T-helper 2 cell (primary cell): ENCODE measurements around the gene KCNJ15.

Experiments
- DNase-seq, 5 experiments: peaks; one replicate each; pipeline versions ENCODE4 v3.0.0 to v3.0.0-alpha.2; 2012 to 2022

The KCNJ15 gene

GRCh38 chr21:38327984-38328383 is 71.2 kb downstream of the KCNJ15 start:
- DNase-seq, result no peak

GRCh38 chr21:38329162-38329561 is 72.4 kb downstream of the KCNJ15 start:
- no peak for DNase-seq

DNA sequence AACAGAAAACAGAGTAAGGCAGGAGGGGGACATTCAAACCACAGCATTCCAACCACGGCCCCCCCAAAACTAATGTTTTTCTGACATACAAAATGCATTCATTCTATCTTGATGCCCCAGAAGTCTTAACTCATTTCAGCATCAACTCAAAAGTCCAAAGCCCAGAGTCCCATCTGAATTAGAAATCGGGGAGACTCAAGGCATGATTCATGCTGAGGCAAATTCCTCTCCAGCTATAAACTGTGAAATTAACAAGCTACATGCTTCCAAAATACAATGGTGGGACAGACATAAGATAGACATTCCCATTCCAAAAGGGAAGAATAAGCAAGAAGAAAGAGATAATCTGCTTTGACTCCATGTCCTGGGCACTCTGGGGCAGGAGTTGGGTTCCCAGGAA is 73.9 kb downstream of the KCNJ15 start:
- DNase-seq, result no peak

- no peak for DNase-seq
These were observed 76.8 kb downstream of the KCNJ15 start for GRCh38 chr21:38333301-38334272.

DNA sequence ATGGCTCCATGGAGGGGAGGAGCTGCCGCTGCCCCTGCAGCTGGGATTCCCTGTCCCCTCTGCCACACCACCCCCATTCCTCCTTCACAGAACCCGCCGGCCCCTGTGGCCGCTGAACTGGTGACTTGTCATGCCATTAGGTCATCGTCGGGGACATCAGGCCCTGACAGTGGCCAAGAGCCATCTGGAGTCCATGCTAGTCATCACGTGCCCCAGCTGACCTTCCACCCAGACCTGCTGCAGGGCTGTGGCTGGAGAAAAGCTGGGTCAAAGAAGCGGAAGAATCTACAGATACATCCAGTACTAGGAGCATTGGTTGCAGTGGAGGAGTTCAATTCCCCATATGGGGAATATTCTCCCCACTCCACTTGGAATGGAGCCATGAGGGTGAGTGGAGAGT is 78.1 kb downstream of the KCNJ15 start:
- DNase-seq, result no peak

DNA sequence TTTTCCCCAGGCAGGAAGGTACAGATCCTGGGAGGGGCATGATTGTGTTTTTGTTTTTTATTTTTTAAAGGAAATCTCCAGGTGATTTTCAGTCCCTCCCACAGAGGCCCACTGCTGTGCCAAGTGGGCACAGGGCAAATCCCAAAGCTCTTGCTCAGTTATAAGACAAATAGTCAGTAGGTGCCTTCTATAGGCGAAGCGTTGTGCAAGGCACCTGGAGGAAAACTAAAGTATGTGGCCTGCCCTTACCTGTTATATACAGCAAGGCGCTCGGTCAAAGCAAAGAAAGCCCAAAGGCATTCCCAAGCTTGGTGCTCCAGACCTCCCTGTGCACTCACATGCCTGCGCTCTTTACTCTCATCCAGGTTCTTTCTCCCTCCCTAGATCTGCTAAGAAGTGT is 81.0 kb downstream of the KCNJ15 start:
- DNase-seq, result no peak

- DNase-seq, result no peak
These were observed 83.3 kb downstream of the KCNJ15 start for GRCh38 chr21:38340131-38340530.

DNA sequence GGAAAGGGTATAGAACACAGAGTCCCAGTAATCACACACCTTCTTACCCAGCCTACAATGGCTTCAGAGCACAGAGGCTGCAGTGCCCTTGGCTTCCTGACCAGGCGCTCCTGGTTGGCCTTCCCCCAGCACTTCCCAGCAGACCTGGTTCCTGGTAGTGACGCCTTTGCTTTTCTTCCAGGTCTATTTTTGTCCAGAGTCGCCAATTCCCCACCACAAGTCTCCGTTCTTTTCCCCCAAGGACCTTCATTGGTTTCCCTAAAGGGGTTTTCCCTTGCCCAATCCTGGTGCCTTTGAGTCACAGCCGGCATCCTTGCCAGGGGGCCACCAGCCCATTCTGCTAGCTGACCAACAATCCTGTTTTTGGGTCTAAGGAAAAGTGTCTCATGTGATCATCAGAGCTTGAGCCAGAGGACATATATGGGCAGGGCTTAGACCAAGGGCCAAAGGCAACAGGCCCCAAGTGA is 84.8 kb downstream of the KCNJ15 start:
- no peak for DNase-seq

GRCh38 chr21:38342739-38343138 is 85.9 kb downstream of the KCNJ15 start:
- DNase-seq, result no peak

- no peak for DNase-seq
These were observed 86.9 kb downstream of the KCNJ15 start for GRCh38 chr21:38343691-38344090.

- no peak for DNase-seq
These were observed 89.5 kb downstream of the KCNJ15 start for GRCh38 chr21:38346286-38346685.

DNA sequence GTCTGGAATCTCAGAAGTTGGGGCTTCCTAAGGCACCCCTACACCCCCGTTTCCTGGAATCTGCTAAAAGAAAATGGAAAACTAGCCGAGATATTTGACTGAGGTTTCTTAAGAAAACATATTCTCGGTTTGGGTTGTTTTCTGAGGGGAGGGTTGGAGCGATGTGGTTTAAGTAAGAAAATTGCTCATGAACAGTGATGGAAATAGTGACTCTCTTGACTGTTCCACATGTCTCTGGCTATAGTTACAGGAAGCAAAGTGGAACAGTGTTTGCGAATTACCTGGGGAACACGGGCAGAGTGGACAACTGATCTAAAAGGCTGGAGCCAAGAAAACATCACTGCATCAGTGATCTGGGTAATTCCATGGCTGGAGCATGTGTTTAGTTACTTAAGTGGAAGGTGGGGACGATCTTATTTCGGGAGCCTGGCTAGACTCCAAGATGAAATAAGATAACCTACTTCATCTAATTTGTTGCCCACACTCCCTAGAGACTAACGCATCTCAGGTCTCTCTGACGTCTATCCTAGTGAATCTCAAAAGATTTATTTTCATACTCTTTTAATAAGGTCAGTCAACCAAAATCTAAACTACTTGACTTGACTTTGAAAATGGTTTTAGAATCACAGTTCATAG is 92.4 kb downstream of the KCNJ15 start:
- peak in 1 of 5 experiments; percentile 57 for DNase-seq

- DNase-seq, result no peak
These were observed 93.2 kb downstream of the KCNJ15 start for GRCh38 chr21:38349977-38350376.

- DNase-seq, result no peak
These were observed 93.9 kb downstream of the KCNJ15 start for GRCh38 chr21:38350684-38351083.

- DNase-seq, result no peak
These were observed 94.6 kb downstream of the KCNJ15 start for GRCh38 chr21:38351176-38351959.

- no peak for DNase-seq
These were observed 95.2 kb downstream of the KCNJ15 start for GRCh38 chr21:38351961-38352521.

GRCh38 chr21:38352536-38353219 is 95.9 kb downstream of the KCNJ15 start:
- peak in 1 of 5 experiments; percentile 40 for DNase-seq

DNA sequence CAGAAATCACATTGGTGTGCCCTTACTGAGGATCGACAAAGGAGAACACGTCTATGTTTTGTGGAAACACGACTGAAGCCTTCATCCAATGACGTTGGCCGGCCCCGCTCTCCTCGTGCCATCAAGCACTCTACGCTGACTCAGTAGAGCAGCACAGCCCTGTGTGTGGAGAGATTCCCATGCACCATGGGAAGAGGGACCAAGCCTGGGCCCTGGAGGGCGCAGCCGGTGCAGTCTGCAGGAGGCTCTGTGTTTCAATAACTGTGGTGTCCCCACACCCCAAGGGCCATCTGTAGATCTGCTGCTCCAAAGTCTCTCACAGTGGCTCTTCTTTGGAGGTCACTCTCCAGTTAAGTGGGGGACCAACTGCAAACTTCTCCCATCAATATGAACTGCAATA is 97.4 kb downstream of the KCNJ15 start:
- no peak for DNase-seq

DNA sequence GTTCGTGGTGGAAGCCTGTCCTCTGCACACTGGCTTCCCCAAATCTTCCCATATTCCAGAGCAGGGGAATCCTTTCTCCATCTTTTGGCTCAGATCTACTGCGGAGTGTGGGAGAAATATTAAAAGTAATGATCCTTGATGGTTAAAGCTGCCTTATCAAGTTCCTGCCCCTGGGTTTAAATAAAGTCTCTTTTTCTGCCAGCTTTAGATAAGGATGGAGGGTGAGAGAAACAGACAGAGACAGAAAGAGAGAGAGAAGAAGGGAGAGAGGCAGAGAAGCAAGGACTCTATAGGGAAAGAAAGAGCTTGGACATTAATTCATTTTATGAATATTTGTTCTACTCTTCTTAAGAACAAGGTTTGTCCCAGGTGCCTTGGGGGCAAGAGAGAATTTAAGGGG is 98.0 kb downstream of the KCNJ15 start:
- DNase-seq, result no peak

DNA sequence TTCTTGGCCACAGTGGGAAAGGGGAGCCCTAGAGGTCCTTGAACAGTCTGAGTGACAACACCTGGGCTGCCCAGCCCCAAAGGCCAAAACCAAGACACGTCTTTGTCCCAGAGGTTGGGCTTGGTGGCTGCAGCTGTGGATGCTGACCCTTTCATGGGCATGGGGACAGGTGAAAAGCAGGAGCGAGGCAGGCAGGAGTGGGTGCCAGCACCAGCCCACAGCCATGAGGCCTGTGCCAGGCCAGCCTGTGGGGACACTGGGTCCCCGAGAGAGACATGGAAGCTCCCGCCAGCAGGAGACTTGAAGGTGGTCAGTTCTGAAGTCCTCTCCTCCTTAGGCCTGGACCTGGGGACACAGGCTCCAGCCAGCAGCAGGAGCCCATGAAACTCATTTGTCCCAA is 98.6 kb downstream of the KCNJ15 start:
- DNase-seq, result no peak

DNA sequence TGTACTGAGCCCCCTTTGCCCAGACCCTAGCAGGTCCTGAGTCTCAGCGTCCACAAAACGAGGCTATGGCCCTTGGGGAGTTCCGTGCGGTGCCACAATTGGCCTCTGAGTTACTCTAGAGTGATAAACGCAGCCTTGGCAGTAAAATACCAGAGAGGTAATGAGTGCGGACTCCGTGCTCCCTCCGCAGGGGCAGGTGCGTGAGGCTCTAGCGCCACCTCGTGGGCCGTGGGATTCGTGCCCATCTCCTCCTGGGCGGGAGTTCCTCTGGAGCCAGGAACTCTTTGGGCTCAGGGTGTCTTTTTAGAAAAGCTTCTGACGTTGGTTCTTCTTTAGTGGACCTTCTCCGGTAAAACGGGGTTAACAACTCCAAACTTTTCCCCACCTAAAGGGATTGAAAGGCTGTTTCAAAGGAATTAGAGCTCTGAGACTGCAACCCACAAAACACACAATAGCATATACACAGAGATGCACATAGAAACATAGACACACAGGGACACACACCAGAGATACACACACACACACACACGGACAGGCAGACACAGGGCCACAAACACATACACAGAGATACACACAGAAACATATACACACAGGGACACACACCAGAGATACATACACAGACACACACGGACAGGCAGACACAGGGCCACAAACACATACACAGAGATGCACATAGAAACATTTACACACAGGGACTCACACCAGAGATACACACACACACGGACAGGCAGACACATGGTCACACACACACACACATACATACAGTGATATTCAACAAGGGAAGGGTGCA is 99.4 kb downstream of the KCNJ15 start:
- DNase-seq, result peak in 4 of 5 experiments; percentile 36 to 82 (median 46)
